NCI-H1417 (cell line): Measurements from ENCODE around the gene PCYT2.

ENCODE experiments used
- DNase-seq, 3 experiments: peaks; one replicate each; lab custom pipeline; 2025; lab: John Stamatoyannopoulos, UW

Gene PCYT2

GRCh38 chr17:81899514-81900166 is 11.6 kb downstream of the PCYT2 start:
- DNase-seq, result no peak

GRCh38 chr17:81898885-81899284 is 12.3 kb downstream of the PCYT2 start:
- no peak for DNase-seq

- no peak for DNase-seq
These were observed 13.0 kb downstream of the PCYT2 start for GRCh38 chr17:81898029-81898866.

GRCh38 chr17:81895400-81895799 is 15.8 kb downstream of the PCYT2 start:
- DNase-seq, result no peak

- no peak for DNase-seq
These were observed 20.0 kb downstream of the PCYT2 start for GRCh38 chr17:81891303-81891552.

GRCh38 chr17:81890447-81891302 is 20.5 kb downstream of the PCYT2 start:
- no peak for DNase-seq

GRCh38 chr17:81889602-81890001 is 21.6 kb downstream of the PCYT2 start:
- DNase-seq, result no peak

- no peak for DNase-seq
These were observed 22.1 kb downstream of the PCYT2 start for GRCh38 chr17:81888988-81889595.

- no peak for DNase-seq
These were observed 22.9 kb downstream of the PCYT2 start for GRCh38 chr17:81888105-81888987.

GRCh38 chr17:81885869-81886548 is 25.2 kb downstream of the PCYT2 start:
- no peak for DNase-seq

- no peak for DNase-seq
These were observed 25.7 kb downstream of the PCYT2 start for GRCh38 chr17:81885454-81885853.

GRCh38 chr17:81884968-81885367 is 26.2 kb downstream of the PCYT2 start:
- DNase-seq, result no peak

GRCh38 chr17:81884520-81884919 is 26.7 kb downstream of the PCYT2 start:
- no peak for DNase-seq

- no peak for DNase-seq
These were observed 32.1 kb downstream of the PCYT2 start for GRCh38 chr17:81879121-81879520.

- no peak for DNase-seq
These were observed 32.9 kb downstream of the PCYT2 start for GRCh38 chr17:81878294-81878693.

- no peak for DNase-seq
These were observed 33.6 kb downstream of the PCYT2 start for GRCh38 chr17:81877569-81877968.

GRCh38 chr17:81871387-81872230 is 39.6 kb downstream of the PCYT2 start:
- DNase-seq, result peak; percentile 82 to 92 (median 91)

GRCh38 chr17:81870981-81871386 is 40.2 kb downstream of the PCYT2 start, which contains the start of gene ARHGDIA:
Gene ARHGDIA (minus strand): TSS chr17:81871337. CDS start chr17:81869930, 1,407 bp downstream.
- no peak for DNase-seq

GRCh38 chr17:81870131-81870980 is 40.8 kb downstream of the PCYT2 start:
- peak in 2 of 3 experiments; percentile 46 to 51 for DNase-seq
